Caco-2 (cell line): Measurements from ENCODE around the gene ESRRG. TPM values are rescaled to one million over a fixed set of nuclear protein-coding genes. Genes with fewer than 3 reads are reported as not detected.
A peak's percentile ranks its signal among the peaks of the same experiment; 100 is the strongest.

Experiments
- BruUV-seq: library from RNA; stranded (reverse); fragments of 400-500 nt; replicated peaks from 2 replicates; lab custom pipeline; 2021; lab: Mats Ljungman, UMichigan
- CTCF ChIA-PET: fragments of 300-600 bp; sonication (Branson Sonifier 250); formaldehyde crosslinking; loops from one replicate; lab custom pipeline; 2022; ENCODE audit warnings: antibody characterized with exemption; lab: Charles Lee
- POLR2A ChIA-PET: fragments of 300-600 bp; sonication (Branson Sonifier 250); formaldehyde crosslinking; loops from one replicate; lab custom pipeline; 2022; ENCODE audit warnings: antibody characterized with exemption; lab: Charles Lee
- DNase-seq, 2 experiments: peaks; one replicate each; pipeline versions ENCODE4 v3.0.0 to v3.0.0-alpha.2; 2020 to 2022
- H3K27me3 ChIP-seq: replicated peaks from 2 replicates; pipeline ENCODE4 v1.6.0; 2011; ENCODE audit warnings: low read length; ENCODE audit not compliant: control insufficient read depth, insufficient read depth
- H3K36me3 ChIP-seq: 2 replicates; pipeline ENCODE4 v1.5.1; 2011; ENCODE audit warnings: low read length; ENCODE audit not compliant: control insufficient read depth, insufficient read depth
- H3K4me1 ChIP-seq: fragments of 250-450 bp; sonication (Bioruptor Pico); 2 replicates; pipeline ENCODE4 v1.5.1; 2020; ENCODE audit warnings: mild to moderate bottlenecking
- H3K4me3 ChIP-seq: 2 replicates; pipeline ENCODE4 v1.5.1; 2011; ENCODE audit warnings: low read depth, mild to moderate bottlenecking, control low read depth, low read length
- H3K9me3 ChIP-seq: fragments of 250-450 bp; sonication (Bioruptor Pico); 2 replicates; pipeline ENCODE4 v1.5.1; 2020; ENCODE audit warnings: mild to moderate bottlenecking, moderate library complexity
- H3K27ac Mint-ChIP-seq: one replicate; pipeline ENCODE4 v1.8.0; 2022; ENCODE audit warnings: mixed read lengths; ENCODE audit not compliant: unreplicated experiment
- H3K27me3 Mint-ChIP-seq: one replicate; pipeline ENCODE4 v1.8.0; 2022; ENCODE audit warnings: mixed read lengths; ENCODE audit not compliant: insufficient read depth, unreplicated experiment
- H3K36me3 Mint-ChIP-seq: one replicate; pipeline ENCODE4 v1.8.0; 2022; ENCODE audit warnings: mild to moderate bottlenecking, mixed read lengths; ENCODE audit not compliant: insufficient read depth, unreplicated experiment
- H3K4me1 Mint-ChIP-seq: one replicate; pipeline ENCODE4 v1.8.0; 2022; ENCODE audit warnings: low read depth, mixed read lengths; ENCODE audit not compliant: unreplicated experiment
- H3K4me3 Mint-ChIP-seq: one replicate; pipeline ENCODE4 v1.8.0; 2022; ENCODE audit warnings: mild to moderate bottlenecking, moderate library complexity, mixed read lengths; ENCODE audit not compliant: unreplicated experiment
- H3K9me3 Mint-ChIP-seq: one replicate; pipeline ENCODE4 v1.8.0; 2022; ENCODE audit warnings: mixed read lengths; ENCODE audit not compliant: unreplicated experiment
- intact Hi-C: fragments of 100-400 bp; cut with micrococcal nuclease; formaldehyde crosslinking; loops from one replicate; pipeline ENCODE4 v1.10.0; 2022; ENCODE audit not compliant: unreplicated experiment
- total RNA-seq: library from RNA; stranded (reverse); gene quantifications from 2 replicates; pipeline ENCODE4 v1.2.3, GENCODE V29; 2022
- TF ChIP-seq, protein P1 (sequence below), 2 experiments: fragments of 200-600 bp in 1 of 2; IDR thresholded peaks; 1 replicate in 1 of 2; 2 replicates in 1 of 2; pipeline versions ENCODE4 v1.5.1 to v1.8.0; 2011 to 2022; ENCODE audit warnings: antibody characterized with exemption in 1 of 2, control low read depth in 1 of 2, inconsistent platforms in 1 of 2, low read depth in 1 of 2, low read length in 1 of 2, mild to moderate bottlenecking in 1 of 2, moderate library complexity in 1 of 2; ENCODE audit not compliant: insufficient read depth in 1 of 2, severe bottlenecking in 1 of 2, unreplicated experiment in 1 of 2

Gene ESRRG
- total RNA-seq, 1 experiment from 2014 or later = 6.6 TPM

DNA sequence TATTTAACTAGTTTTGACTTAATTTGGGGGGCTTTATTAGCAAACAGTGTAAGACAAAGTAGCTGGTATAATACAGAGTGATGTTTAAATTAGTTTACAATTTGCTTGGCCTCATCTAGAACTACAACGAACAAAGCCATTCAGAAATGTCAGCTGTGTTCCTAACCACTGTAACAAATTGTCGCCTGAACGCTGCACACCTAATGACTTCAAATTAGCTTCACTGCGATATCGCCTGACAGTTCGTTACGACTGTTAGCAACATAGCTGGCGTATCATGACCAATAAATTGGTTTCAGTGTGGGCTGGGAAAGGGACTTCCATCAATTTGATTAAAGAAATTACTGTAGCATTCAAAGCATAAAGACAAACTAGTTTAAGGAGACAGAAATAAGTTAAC is 160.1 kb downstream of the ESRRG start:
- DNase-seq = no peak
- Mint-ChIP-seq H3K4me1 (no peaks in the 10 kb centered on the region), H3K9me3 (no peaks in the 10 kb centered on the region), H3K4me3 (no peak overlapping the region), H3K36me3 (no peaks in the 10 kb centered on the region), H3K27me3 (no peaks in the 10 kb centered on the region), H3K27ac (no peak overlapping the region)
- intact Hi-C loops = loop anchor here (10.0 kb wide), 3 partner anchors 368 to 568 kb away; no protein-coding TSS in a partner anchor
- Histone ChIP-seq H3K4me1 (no peaks in the 10 kb centered on the region), H3K9me3 (no peaks in the 10 kb centered on the region), H3K36me3 (no peaks in the 10 kb centered on the region), H3K4me3 (no peak overlapping the region), H3K27me3 (no peaks in the 10 kb centered on the region)
- CTCF ChIA-PET = no interaction called here
- BruUV-seq = no TSS peak
- POLR2A ChIA-PET = no interaction called here
- TF ChIP-seq, protein P1, sequence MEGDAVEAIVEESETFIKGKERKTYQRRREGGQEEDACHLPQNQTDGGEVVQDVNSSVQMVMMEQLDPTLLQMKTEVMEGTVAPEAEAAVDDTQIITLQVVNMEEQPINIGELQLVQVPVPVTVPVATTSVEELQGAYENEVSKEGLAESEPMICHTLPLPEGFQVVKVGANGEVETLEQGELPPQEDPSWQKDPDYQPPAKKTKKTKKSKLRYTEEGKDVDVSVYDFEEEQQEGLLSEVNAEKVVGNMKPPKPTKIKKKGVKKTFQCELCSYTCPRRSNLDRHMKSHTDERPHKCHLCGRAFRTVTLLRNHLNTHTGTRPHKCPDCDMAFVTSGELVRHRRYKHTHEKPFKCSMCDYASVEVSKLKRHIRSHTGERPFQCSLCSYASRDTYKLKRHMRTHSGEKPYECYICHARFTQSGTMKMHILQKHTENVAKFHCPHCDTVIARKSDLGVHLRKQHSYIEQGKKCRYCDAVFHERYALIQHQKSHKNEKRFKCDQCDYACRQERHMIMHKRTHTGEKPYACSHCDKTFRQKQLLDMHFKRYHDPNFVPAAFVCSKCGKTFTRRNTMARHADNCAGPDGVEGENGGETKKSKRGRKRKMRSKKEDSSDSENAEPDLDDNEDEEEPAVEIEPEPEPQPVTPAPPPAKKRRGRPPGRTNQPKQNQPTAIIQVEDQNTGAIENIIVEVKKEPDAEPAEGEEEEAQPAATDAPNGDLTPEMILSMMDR (IDR thresholded peaks at IDR 0.05; ENCODE audit: insufficient read depth in 1 of 2, low read depth in 1 of 2, low read length in 1 of 2, severe bottlenecking in 1 of 2, unreplicated experiment in 1 of 2) = no peak

DNA sequence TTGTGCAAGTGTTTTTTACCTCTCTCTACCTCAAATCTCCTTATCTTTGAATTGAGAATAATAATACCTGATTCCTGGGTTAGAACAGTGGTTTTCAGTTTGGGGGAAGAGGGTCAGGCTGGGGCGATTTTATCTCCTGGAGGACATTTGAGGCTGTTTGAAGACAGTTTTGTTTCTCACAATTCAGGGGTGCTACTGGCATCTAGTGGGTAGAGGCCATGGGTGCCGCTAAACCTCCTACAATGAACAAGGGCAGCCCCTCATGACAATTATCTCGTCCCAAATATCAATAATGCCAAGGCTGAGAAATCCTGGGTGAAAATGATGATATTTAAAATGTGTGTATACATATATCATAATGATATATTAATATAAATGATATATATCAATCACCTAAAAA is 160.8 kb downstream of the ESRRG start:
- no peaks in the 10 kb centered on the region for H3K9me3 ChIP-seq
- Mint-ChIP-seq H3K9me3 (no peaks in the 10 kb centered on the region), H3K36me3 (no peaks in the 10 kb centered on the region), H3K27ac (no peak overlapping the region), H3K4me3 (no peak overlapping the region), H3K4me1 (no peaks in the 10 kb centered on the region), H3K27me3 (no peaks in the 10 kb centered on the region)
- H3K4me3 ChIP-seq = no peak overlapping the region
- BruUV-seq = no TSS peak
- H3K36me3 ChIP-seq = no peaks in the 10 kb centered on the region
- ChIA-PET CTCF (no interaction called here), POLR2A (no interaction called here)
- peak in 1 of 2 experiments; percentile 19 for DNase-seq
- H3K4me1 ChIP-seq = no peaks in the 10 kb centered on the region
- intact Hi-C loops = loop anchor here (1.0 to 10.0 kb wide), 5 partner anchors 252 to 568 kb away; no protein-coding TSS in a partner anchor
- TF ChIP-seq, protein P1 (IDR thresholded peaks at IDR 0.05; ENCODE audit: insufficient read depth in 1 of 2, low read depth in 1 of 2, low read length in 1 of 2, severe bottlenecking in 1 of 2, unreplicated experiment in 1 of 2) = peak; percentile 13 to 43
- no peaks in the 10 kb centered on the region for H3K27me3 ChIP-seq

DNA sequence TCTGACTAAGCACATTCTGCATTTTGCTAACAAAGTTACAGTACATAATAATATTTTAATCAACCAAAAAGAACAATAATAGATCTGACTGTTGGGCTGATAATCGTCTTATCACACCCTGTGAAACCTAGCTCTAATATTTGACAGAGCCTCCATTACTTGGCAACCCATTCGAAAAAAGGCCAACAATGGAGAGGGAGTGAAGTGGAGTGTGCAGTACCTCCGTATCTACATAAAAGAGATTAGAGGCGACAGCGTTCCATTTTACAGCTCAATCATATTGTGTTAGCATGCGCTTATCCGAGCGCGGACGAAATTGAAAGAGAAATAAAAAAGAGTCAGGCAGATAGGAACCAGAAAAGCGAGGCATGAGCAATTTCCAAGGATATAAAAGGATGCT is 162.7 kb downstream of the ESRRG start:
- Mint-ChIP-seq H3K9me3 (no peaks in the 10 kb centered on the region), H3K27me3 (no peaks in the 10 kb centered on the region), H3K36me3 (no peaks in the 10 kb centered on the region), H3K4me3 (no peak overlapping the region), H3K27ac (no peak overlapping the region), H3K4me1 (no peaks in the 10 kb centered on the region)
- H3K4me1 ChIP-seq = no peaks in the 10 kb centered on the region
- H3K27me3 ChIP-seq = no peaks in the 10 kb centered on the region
- no peak for DNase-seq
- no peaks in the 10 kb centered on the region for H3K9me3 ChIP-seq
- BruUV-seq = no TSS peak
- H3K4me3 ChIP-seq = no peak overlapping the region
- TF ChIP-seq, protein P1 (IDR thresholded peaks at IDR 0.05; ENCODE audit: insufficient read depth in 1 of 2, low read depth in 1 of 2, low read length in 1 of 2, severe bottlenecking in 1 of 2, unreplicated experiment in 1 of 2) = no peak
- ChIA-PET POLR2A (no interaction called here), CTCF (interaction anchor here (1.0 kb wide), 1 partner anchor 339 kb away, joined by 5 read pairs; no protein-coding TSS in a partner anchor)
- intact Hi-C loops = loop anchor here (10.0 kb wide), 3 partner anchors 366 to 566 kb away; no protein-coding TSS in a partner anchor
- H3K36me3 ChIP-seq = no peaks in the 10 kb centered on the region
